ENCODE data around the gene TFCP2.

The TFCP2 gene

GRCh38 chr12:51108136-51108535, 64.8 kb downstream of the TFCP2 start (continued):
- TF ChIP-seq ZNF560 (tag by site-specific recombination; IDR thresholded peaks at IDR 0.05; ENCODE audit: borderline replicate concordance) (no peak), ZNF184 (tag by site-specific recombination; IDR thresholded peaks at IDR 0.05) (no peak), PRDM6 (tag by site-specific recombination; IDR thresholded peaks at IDR 0.05) (no peak), ZBTB21 (tag by site-specific recombination; IDR thresholded peaks at IDR 0.05) (no peak), ZNF488 (tag by site-specific recombination; IDR thresholded peaks at IDR 0.05) (no peak)

- no peaks in the 10 kb centered on the region for H3K9me3 ChIP-seq (ENCODE audit: control insufficient read depth, insufficient read depth, low read depth, low read length)
- TF ChIP-seq TSHZ1 (tag by site-specific recombination; IDR thresholded peaks at IDR 0.05; ENCODE audit: borderline replicate concordance) (no peak), ZNF394 (tag by site-specific recombination; IDR thresholded peaks at IDR 0.05; ENCODE audit: borderline replicate concordance) (no peak)
- H3K4me1 ChIP-seq (ENCODE audit: control insufficient read depth, insufficient read depth, low read length): no peaks in the 10 kb centered on the region
- no peak overlapping the region for H3K4me3 ChIP-seq (ENCODE audit: low read depth, low read length)
- ChIA-PET POLR2A (no interaction called here), CTCF (no interaction called here)
- no peak overlapping the region for H3K27ac ChIP-seq (ENCODE audit: extremely low read depth, low read depth, low read length)
- peaks cover 67 to 79% of the 10 kb centered on the region in 2 experiments for H3K36me3 ChIP-seq (ENCODE audit: control insufficient read depth in 2 of 2, insufficient read depth in 1 of 2, low read length in 2 of 2)
These were observed 69.0 kb downstream of the TFCP2 start for GRCh38 chr12:51103977-51104376.

- Histone ChIP-seq H3K36me3 (ENCODE audit: control insufficient read depth in 2 of 2, insufficient read depth in 1 of 2, low read length in 2 of 2) (peaks cover 44 to 80% of the 10 kb centered on the region in 2 experiments), H3K27ac (ENCODE audit: extremely low read depth, low read depth, low read length) (no peak overlapping the region), H3K4me3 (ENCODE audit: low read depth, low read length) (no peak overlapping the region), H3K9me3 (ENCODE audit: control insufficient read depth, insufficient read depth, low read depth, low read length) (no peaks in the 10 kb centered on the region), H3K4me1 (ENCODE audit: control insufficient read depth, insufficient read depth, low read length) (no peaks in the 10 kb centered on the region)
- TF ChIP-seq TCF7L2 (IDR thresholded peaks at IDR 0.05; ENCODE audit: borderline replicate concordance, low read depth, low read length): no peak
- no peak for TF ChIP-seq ZBTB6 (tag by site-specific recombination; IDR thresholded peaks at IDR 0.05)
- no peak for TF ChIP-seq ZNF324 (tag by site-specific recombination; IDR thresholded peaks at IDR 0.05)
- no peak for TF ChIP-seq ZNF404 (tag by site-specific recombination; IDR thresholded peaks at IDR 0.05)
- TF ChIP-seq ZNF398 (tag by site-specific recombination; IDR thresholded peaks at IDR 0.05): no peak
- TF ChIP-seq ZBTB10 (tag by site-specific recombination; IDR thresholded peaks at IDR 0.05): no peak
- no peak for TF ChIP-seq WT1 (tag by site-specific recombination; IDR thresholded peaks at IDR 0.05)
- TF ChIP-seq ZNF596 (tag by site-specific recombination; IDR thresholded peaks at IDR 0.05): no peak
- no peak for TF ChIP-seq ZNF76 (tag by site-specific recombination; IDR thresholded peaks at IDR 0.05; ENCODE audit: borderline replicate concordance, low read depth)
- no peak for TF ChIP-seq ZNF202 (tag by site-specific recombination; IDR thresholded peaks at IDR 0.05; ENCODE audit: borderline replicate concordance)
- CTCF ChIA-PET: no interaction called here
- POLR2A ChIA-PET: interaction anchor here (0.5 kb wide), 1 partner anchor 434 kb away, joined by 5 read pairs; no protein-coding TSS in a partner anchor
These were observed 74.3 kb downstream of the TFCP2 start for GRCh38 chr12:51098611-51099010.
